ENCODE data around the gene GUCY2C.

DNA sequence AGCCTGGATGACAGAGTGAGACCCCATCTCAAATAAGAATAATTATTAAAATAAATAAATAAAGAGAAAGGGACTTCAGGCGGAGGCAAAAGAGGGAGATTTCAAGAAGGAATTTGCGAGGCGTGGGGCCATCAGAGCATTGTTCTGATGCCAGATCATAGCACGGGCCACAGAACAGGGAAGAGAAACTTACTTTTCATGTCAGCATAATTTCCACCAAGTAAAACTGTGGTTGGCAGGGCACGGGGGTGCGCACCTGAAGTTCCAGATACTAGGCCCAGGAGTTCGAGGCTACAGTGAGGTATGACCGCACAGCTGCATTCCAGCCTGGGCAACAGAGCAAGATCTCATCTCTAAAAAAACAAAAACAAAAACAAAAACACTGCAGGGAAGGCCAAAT lies 117.8 kb downstream of the GUCY2C start:
- TF ChIP-seq, protein P1, sequence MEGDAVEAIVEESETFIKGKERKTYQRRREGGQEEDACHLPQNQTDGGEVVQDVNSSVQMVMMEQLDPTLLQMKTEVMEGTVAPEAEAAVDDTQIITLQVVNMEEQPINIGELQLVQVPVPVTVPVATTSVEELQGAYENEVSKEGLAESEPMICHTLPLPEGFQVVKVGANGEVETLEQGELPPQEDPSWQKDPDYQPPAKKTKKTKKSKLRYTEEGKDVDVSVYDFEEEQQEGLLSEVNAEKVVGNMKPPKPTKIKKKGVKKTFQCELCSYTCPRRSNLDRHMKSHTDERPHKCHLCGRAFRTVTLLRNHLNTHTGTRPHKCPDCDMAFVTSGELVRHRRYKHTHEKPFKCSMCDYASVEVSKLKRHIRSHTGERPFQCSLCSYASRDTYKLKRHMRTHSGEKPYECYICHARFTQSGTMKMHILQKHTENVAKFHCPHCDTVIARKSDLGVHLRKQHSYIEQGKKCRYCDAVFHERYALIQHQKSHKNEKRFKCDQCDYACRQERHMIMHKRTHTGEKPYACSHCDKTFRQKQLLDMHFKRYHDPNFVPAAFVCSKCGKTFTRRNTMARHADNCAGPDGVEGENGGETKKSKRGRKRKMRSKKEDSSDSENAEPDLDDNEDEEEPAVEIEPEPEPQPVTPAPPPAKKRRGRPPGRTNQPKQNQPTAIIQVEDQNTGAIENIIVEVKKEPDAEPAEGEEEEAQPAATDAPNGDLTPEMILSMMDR (IDR thresholded peaks at IDR 0.05), result no peak
- no peak for TF ChIP-seq POLR2A (IDR thresholded peaks at IDR 0.05)
